Lower leg skin (tissue), 4 donors: ENCODE data around the gene EEF1E1. TPM values are rescaled to one million over a fixed set of nuclear protein-coding genes. Genes with fewer than 3 reads are reported as not detected.

Source experiments
- DNase-seq, 2 donors: peaks; one replicate each; pipeline ENCODE4 v3.0.0-alpha.2; 2019; ENCODE audit warnings: low spot score in 2 of 2
- H3K4me3 ChIP-seq: fragments of 200-600 bp; sonication (generic); 2 replicates; pipeline ENCODE4 v1.5.1; 2017; ENCODE audit warnings: mild to moderate bottlenecking, low read depth; ENCODE audit not compliant: poor library complexity, severe bottlenecking
- POLR2A ChIP-seq, 2 donors: fragments of 450-650 bp; IDR thresholded peaks; one replicate each; pipeline ENCODE4 v1.6.1; 2016 to 2017; ENCODE audit warnings: antibody characterized with exemption in 2 of 2, mild to moderate bottlenecking in 1 of 2, moderate library complexity in 1 of 2
- WGBS, 2 donors: methylation state at CpG; one replicate each; pipeline ENCODE4 v1.1.5; 2018; 5-methylcytosine and 5-hydroxymethylcytosine counted together
- intact Hi-C: fragments of 100-400 bp; cut with DNase I; formaldehyde crosslinking; loops from one replicate; pipeline ENCODE4 v1.15.0; 2023; ENCODE audit warnings: low total_unique reads
- total RNA-seq, 4 donors: library from RNA; depleted of rRNA; stranded (reverse); fragments of >200 nt; gene quantifications; one replicate each; pipeline ENCODE4 v1.1.0, GENCODE V29; 2016
- TF ChIP-seq, protein P1 (sequence below), 3 donors: fragments of 450-650 bp; IDR thresholded peaks; one replicate each; pipeline ENCODE4 v1.5.1; 2016; ENCODE audit warnings: antibody characterized with exemption in 3 of 3, mild to moderate bottlenecking in 3 of 3, moderate library complexity in 2 of 3

Gene EEF1E1
- total RNA-seq, 4 donors from 2014 or later: 11.1 to 39.4 (median 17.9) TPM

DNA sequence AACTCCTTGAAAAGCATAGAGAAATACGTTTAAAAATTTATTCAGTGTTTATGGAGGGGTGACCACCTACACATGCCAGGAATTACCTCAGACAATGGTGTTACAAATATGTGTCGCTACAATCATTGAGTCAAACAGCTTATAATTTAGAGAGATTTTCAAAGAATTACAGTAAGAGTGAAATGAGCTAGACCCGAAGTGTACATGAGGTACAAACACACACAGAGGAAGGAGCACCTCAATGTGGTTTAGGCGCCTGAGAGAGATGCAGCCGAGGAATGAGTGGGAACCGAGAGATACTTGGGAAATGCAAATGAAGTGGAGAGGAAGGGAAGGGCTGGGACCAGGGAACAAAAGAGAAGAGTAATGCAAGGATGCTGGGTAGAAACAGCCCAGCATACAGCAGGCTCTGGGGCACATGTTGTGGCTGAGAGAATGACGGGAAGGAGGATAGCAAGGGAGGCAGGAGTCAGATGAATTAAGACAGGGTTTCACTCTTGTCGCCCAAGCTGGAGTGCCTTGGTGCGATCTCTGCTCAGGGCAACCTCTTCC lies 15.5 kb downstream of the EEF1E1 start:
- no peak overlapping the region for H3K4me3 ChIP-seq
- intact Hi-C loops: no loop called here
- TF ChIP-seq, protein P1, sequence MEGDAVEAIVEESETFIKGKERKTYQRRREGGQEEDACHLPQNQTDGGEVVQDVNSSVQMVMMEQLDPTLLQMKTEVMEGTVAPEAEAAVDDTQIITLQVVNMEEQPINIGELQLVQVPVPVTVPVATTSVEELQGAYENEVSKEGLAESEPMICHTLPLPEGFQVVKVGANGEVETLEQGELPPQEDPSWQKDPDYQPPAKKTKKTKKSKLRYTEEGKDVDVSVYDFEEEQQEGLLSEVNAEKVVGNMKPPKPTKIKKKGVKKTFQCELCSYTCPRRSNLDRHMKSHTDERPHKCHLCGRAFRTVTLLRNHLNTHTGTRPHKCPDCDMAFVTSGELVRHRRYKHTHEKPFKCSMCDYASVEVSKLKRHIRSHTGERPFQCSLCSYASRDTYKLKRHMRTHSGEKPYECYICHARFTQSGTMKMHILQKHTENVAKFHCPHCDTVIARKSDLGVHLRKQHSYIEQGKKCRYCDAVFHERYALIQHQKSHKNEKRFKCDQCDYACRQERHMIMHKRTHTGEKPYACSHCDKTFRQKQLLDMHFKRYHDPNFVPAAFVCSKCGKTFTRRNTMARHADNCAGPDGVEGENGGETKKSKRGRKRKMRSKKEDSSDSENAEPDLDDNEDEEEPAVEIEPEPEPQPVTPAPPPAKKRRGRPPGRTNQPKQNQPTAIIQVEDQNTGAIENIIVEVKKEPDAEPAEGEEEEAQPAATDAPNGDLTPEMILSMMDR (IDR thresholded peaks at IDR 0.05): no peak
- no peak for TF ChIP-seq POLR2A (IDR thresholded peaks at IDR 0.05)
- WGBS, 2 donors: 90 to 92% methylated on average over 9 of the region's 9 CpGs
- DNase-seq: no peak

- TF ChIP-seq, protein P1 (IDR thresholded peaks at IDR 0.05): no peak
- no peak for TF ChIP-seq POLR2A (IDR thresholded peaks at IDR 0.05)
- no peak for DNase-seq
- H3K4me3 ChIP-seq: no peak overlapping the region
- 44 to 62% methylated on average over 2 of the region's 2 CpGs for WGBS, 2 donors
- intact Hi-C loops: no loop called here
These were observed 17.3 kb downstream of the EEF1E1 start for GRCh38 chr6:8085053-8085511.

- intact Hi-C loops: no loop called here
- TF ChIP-seq, protein P1 (IDR thresholded peaks at IDR 0.05): no peak
- TF ChIP-seq POLR2A (IDR thresholded peaks at IDR 0.05): no peak
- DNase-seq: no peak
- 91 to 95% methylated on average over 4 of the region's 4 CpGs for WGBS, 2 donors
- H3K4me3 ChIP-seq: no peak overlapping the region
These were observed 17.8 kb downstream of the EEF1E1 start for GRCh38 chr6:8084586-8084985.

GRCh38 chr6:8082954-8083858 lies 19.1 kb downstream of the EEF1E1 start:
- WGBS, 2 donors: 53 to 71% methylated on average over 11 of the region's 11 CpGs
- no peak for DNase-seq
- TF ChIP-seq, protein P1 (IDR thresholded peaks at IDR 0.05): no peak
- TF ChIP-seq POLR2A (IDR thresholded peaks at IDR 0.05): no peak
- intact Hi-C loops: no loop called here
- no peak overlapping the region for H3K4me3 ChIP-seq

GRCh38 chr6:8082572-8082953 lies 19.8 kb downstream of the EEF1E1 start:
- intact Hi-C loops: no loop called here
- no peak for TF ChIP-seq POLR2A (IDR thresholded peaks at IDR 0.05)
- TF ChIP-seq, protein P1 (IDR thresholded peaks at IDR 0.05): no peak
- no peak overlapping the region for H3K4me3 ChIP-seq
- 78 to 95% methylated on average over 1 of the region's 1 CpG for WGBS, 2 donors
- DNase-seq: no peak
